Epithelial cell of umbilical artery (primary cell): ENCODE data around the gene ASB3. TPM values are rescaled to one million over a fixed set of nuclear protein-coding genes. Genes with fewer than 3 reads are reported as not detected.

Source experiments
- total RNA-seq: library from RNA; depleted of rRNA; stranded (reverse); fragments of >200 nt; gene quantifications from 2 replicates; pipeline ENCODE4 v1.2.3, GENCODE V29; 2014

Gene ASB3, protein sequence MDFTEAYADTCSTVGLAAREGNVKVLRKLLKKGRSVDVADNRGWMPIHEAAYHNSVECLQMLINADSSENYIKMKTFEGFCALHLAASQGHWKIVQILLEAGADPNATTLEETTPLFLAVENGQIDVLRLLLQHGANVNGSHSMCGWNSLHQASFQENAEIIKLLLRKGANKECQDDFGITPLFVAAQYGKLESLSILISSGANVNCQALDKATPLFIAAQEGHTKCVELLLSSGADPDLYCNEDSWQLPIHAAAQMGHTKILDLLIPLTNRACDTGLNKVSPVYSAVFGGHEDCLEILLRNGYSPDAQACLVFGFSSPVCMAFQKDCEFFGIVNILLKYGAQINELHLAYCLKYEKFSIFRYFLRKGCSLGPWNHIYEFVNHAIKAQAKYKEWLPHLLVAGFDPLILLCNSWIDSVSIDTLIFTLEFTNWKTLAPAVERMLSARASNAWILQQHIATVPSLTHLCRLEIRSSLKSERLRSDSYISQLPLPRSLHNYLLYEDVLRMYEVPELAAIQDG
- total RNA-seq: 26.6 and 31.8 TPM in 2 replicates

DNA sequence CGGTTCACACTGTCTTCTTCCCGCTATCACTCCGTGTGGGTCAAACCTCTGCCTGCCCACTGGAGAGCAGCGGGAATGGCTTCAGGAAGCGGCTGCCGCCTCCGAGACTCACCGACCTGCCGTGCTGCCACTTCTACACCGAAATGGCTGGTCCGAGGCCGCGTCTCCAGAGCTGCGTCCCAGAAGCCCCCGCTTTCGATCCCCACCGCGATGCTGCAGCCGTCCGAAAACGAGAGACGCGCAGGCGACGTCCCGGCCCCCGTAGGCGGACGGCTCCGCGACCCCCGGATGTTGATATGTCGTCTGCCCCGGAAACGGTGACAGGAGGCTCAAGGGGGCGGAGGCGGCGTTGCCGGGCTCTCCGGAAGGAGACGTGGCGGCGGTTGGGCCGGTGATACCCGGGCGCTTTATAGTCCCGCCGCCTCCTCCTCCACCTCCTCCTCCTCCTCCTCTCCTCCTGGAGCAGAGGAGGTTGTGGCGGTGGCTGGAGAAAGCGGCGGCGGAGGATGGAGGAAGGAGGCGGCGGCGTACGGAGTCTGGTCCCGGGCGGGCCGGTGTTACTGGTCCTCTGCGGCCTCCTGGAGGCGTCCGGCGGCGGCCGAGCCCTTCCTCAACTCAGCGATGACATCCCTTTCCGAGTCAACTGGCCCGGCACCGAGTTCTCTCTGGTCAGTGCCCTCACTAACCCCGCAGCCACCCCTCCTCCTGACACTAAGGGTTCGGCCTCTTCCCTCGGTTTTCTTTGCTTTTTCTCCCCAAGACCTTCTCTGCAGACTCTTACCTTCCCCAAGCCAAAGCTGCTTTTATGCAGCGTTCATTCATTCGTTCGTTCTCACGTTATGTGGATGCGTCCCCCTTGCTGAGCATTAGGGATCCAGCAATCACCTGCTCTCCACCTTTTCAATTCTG is at the start of gene ASB3, which contains the start of gene ERLEC1:
ASB3 (minus strand) TSS at position 249 of the 909 bp plus-strand sequence. CDS start 21,381 bp downstream, outside the sequence.
ERLEC1 (plus strand) TSS at position 340 of the 909 bp plus-strand sequence; CDS start at position 507, 167 bp downstream.

DNA sequence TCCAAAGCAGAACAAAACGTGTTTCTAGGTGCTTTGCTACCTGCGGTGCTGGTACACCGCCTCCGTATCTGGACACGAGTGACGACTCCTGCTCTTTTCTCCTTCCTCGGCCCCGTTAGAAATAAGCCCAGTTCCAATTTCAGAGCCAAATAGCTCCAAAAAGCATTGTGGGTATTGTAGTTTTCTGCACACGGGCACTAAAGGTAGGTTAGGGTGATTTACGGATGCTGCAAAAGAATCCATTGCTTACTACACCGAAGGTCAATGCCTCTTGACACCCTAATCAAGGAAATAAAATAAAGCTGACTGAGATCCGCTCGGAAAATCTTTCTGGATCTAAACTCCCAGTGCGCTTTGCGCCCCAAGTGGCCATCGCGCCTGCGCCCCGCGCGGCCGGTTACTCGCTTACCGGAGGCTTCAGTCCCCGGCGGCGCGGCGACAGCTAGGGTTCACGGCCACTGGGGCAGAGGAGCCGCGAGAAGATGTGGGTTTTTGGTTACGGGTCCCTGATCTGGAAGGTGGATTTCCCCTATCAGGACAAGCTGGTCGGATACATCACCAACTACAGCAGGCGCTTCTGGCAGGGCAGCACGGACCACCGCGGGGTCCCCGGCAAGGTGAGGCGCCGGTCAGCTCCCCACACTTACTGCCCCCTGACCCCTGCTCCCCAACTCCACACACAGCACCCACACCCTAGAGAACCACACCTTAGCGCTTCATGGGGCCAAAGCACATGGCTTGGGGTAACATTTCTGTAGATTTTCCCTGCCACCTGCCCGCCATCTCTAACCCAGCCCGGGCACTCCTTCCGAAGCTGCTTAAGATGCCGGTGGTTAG is 19.1 kb downstream of the ASB3 start, which contains the start of gene CHAC2:
CHAC2 (plus strand) TSS at position 400 of the 837 bp plus-strand sequence; CDS start at position 483, 83 bp downstream.

Other genes with a start within 250 kb of the ASB3 start
- gene CHAC2, start 19.1 kb downstream of the ASB3 start, total RNA-seq: 12.3 and 22.9 TPM in 2 replicates
- gene ERLEC1, start 91 bp upstream of the ASB3 start, total RNA-seq: 59.3 and 112 TPM in 2 replicates
- 0.65 and 1.2 TPM in 2 replicates for gene GPR75, start 73.0 kb upstream of the ASB3 start, total RNA-seq
- gene PSME4, start 184.0 kb upstream of the ASB3 start, total RNA-seq: 31.5 and 42.6 TPM in 2 replicates